ENCODE measurements around the gene NME3. TPM values are rescaled to one million over a fixed set of nuclear protein-coding genes. Genes with fewer than 3 reads are reported as not detected.

Gene NME3
- total RNA-seq, 1 donor from 2014 or later = 53.8 TPM

GRCh38 chr16:1773703-1774447 is 2.5 kb upstream of the NME3 start:
- Mint-ChIP-seq H3K4me3 (ENCODE audit: unreplicated experiment) (peak overlapping the region; percentile 95), H3K9me3 (ENCODE audit: low read depth) (no peaks in the 10 kb centered on the region), H3K36me3 (ENCODE audit: low read depth) (peaks cover 4% of the 10 kb centered on the region), H3K27me3 (ENCODE audit: low read depth) (no peaks in the 10 kb centered on the region), H3K27ac (ENCODE audit: unreplicated experiment) (peak overlapping the region; percentile 77), H3K4me1 (ENCODE audit: low read depth) (peaks cover 25% of the 10 kb centered on the region)
- DNase-seq (ENCODE audit: low spot score) = no peak
- TF ChIP-seq CTCF (IDR thresholded peaks at IDR 0.05) = peak; percentile 33

GRCh38 chr16:1772908-1773702 is 1.8 kb upstream of the NME3 start, which contains the start of gene MRPS34:
TSS of gene MRPS34 (minus strand) at chr16:1773134. CDS start at chr16:1773119, 15 bp downstream.
- Mint-ChIP-seq H3K4me1 (ENCODE audit: low read depth) (peaks cover 25% of the 10 kb centered on the region), H3K4me3 (ENCODE audit: unreplicated experiment) (peak within 1 kb of the TSS; percentile 95), H3K36me3 (ENCODE audit: low read depth) (peaks cover 4% of the 10 kb centered on the region), H3K27ac (ENCODE audit: unreplicated experiment) (peak within 1 kb of the TSS; percentile 97), H3K9me3 (ENCODE audit: low read depth) (no peaks in the 10 kb centered on the region), H3K27me3 (ENCODE audit: low read depth) (no peaks in the 10 kb centered on the region)
- DNase-seq (ENCODE audit: low spot score) = no peak
- peak; percentile 99 for TF ChIP-seq CTCF (IDR thresholded peaks at IDR 0.05)

- peaks cover 4% of the 10 kb centered on the region for H3K36me3 Mint-ChIP-seq (ENCODE audit: low read depth)
- H3K27me3 Mint-ChIP-seq (ENCODE audit: low read depth) = no peaks in the 10 kb centered on the region
- TF ChIP-seq CTCF (IDR thresholded peaks at IDR 0.05) = no peak
- H3K27ac Mint-ChIP-seq (ENCODE audit: unreplicated experiment) = peak within 1 kb of the TSS; percentile 97
- DNase-seq (ENCODE audit: low spot score) = no peak
- peaks cover 25% of the 10 kb centered on the region for H3K4me1 Mint-ChIP-seq (ENCODE audit: low read depth)
- no peaks in the 10 kb centered on the region for H3K9me3 Mint-ChIP-seq (ENCODE audit: low read depth)
- peak within 1 kb of the TSS; percentile 95 for H3K4me3 Mint-ChIP-seq (ENCODE audit: unreplicated experiment)
Measured at GRCh38 chr16:1772362-1772907, 1.1 kb upstream of the NME3 start, which contains the start of gene EME2. TSS of gene EME2 (plus strand) at chr16:1772810. CDS start at chr16:1773228, 418 bp downstream.

- Mint-ChIP-seq H3K9me3 (ENCODE audit: low read depth) (no peaks in the 10 kb centered on the region), H3K4me3 (ENCODE audit: unreplicated experiment) (peak overlapping the region; percentile 95), H3K27me3 (ENCODE audit: low read depth) (no peaks in the 10 kb centered on the region), H3K27ac (ENCODE audit: unreplicated experiment) (peak overlapping the region; percentile 97), H3K4me1 (ENCODE audit: low read depth) (peaks cover 25% of the 10 kb centered on the region), H3K36me3 (ENCODE audit: low read depth) (peaks cover 6% of the 10 kb centered on the region)
- TF ChIP-seq CTCF (IDR thresholded peaks at IDR 0.05) = no peak
- no peak for DNase-seq (ENCODE audit: low spot score)
Measured at GRCh38 chr16:1771864-1772361, 570 bp upstream of the NME3 start.
